PFSK-1 (cell line): Measurements from ENCODE around the gene EIF4G1.

Experiments
- REST ChIP-seq, 2 experiments: IDR thresholded peaks; 2 replicates each; pipeline versions ENCODE4 v1.6.1 to v1.8.0; 2011 to 2012; ENCODE audit warnings: low read depth in 2 of 2, low read length in 2 of 2, control low read depth in 1 of 2, inconsistent platforms in 1 of 2, mild to moderate bottlenecking in 1 of 2, moderate library complexity in 1 of 2; ENCODE audit not compliant: insufficient read depth in 1 of 2
- SIN3A ChIP-seq: IDR thresholded peaks from 2 replicates; pipeline ENCODE4 v1.6.1; 2012; ENCODE audit warnings: mild to moderate bottlenecking, low read length, moderate library complexity, borderline replicate concordance; ENCODE audit not compliant: insufficient read depth

GRCh38 chr3:184315871-184316661, 1.7 kb downstream of the EIF4G1 start:
- TF ChIP-seq REST (IDR thresholded peaks at IDR 0.05; ENCODE audit: insufficient read depth in 1 of 2, low read depth in 2 of 2, low read length in 2 of 2) (no peak), SIN3A (no peak)
